Upper lobe of left lung (tissue), 4 donors: ENCODE data around the gene IVNS1ABP.

Source experiments
- POLR2A ChIP-seq, 4 donors: fragments of 450-650 bp; IDR thresholded peaks; one replicate each; pipeline ENCODE4 v1.5.1; 2016 to 2017; ENCODE audit warnings: antibody characterized with exemption in 4 of 4, mild to moderate bottlenecking in 2 of 4
- TF ChIP-seq, protein P1 (sequence below), 6 experiments: fragments of 450-650 bp in 4 of 6; fragments of 200-600 bp in 2 of 6; sonication (generic) in 2 of 6; IDR thresholded peaks; one replicate each; pipeline ENCODE4 v1.5.1; 2016 to 2019; ENCODE audit warnings: antibody characterized with exemption in 6 of 6

GRCh38 chr1:185262151-185262550 is 54.9 kb downstream of the IVNS1ABP start:
- TF ChIP-seq, protein P1, sequence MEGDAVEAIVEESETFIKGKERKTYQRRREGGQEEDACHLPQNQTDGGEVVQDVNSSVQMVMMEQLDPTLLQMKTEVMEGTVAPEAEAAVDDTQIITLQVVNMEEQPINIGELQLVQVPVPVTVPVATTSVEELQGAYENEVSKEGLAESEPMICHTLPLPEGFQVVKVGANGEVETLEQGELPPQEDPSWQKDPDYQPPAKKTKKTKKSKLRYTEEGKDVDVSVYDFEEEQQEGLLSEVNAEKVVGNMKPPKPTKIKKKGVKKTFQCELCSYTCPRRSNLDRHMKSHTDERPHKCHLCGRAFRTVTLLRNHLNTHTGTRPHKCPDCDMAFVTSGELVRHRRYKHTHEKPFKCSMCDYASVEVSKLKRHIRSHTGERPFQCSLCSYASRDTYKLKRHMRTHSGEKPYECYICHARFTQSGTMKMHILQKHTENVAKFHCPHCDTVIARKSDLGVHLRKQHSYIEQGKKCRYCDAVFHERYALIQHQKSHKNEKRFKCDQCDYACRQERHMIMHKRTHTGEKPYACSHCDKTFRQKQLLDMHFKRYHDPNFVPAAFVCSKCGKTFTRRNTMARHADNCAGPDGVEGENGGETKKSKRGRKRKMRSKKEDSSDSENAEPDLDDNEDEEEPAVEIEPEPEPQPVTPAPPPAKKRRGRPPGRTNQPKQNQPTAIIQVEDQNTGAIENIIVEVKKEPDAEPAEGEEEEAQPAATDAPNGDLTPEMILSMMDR (IDR thresholded peaks at IDR 0.05) = no peak
- no peak for TF ChIP-seq POLR2A (IDR thresholded peaks at IDR 0.05)
